SK-N-SH (cell line): ENCODE measurements around the gene LRIT2.

Source experiments
- CTCF ChIP-seq: fragments of 200-600 bp; sonication (generic); IDR thresholded peaks from 2 replicates; pipeline ENCODE4 v1.6.1; 2017; ENCODE audit warnings: antibody characterized with exemption, mild to moderate bottlenecking, moderate library complexity
- EZH2phosphoT487 ChIP-seq: fragments of 200-600 bp; sonication (generic); IDR thresholded peaks from 2 replicates; pipeline ENCODE4 v1.6.1; 2017; ENCODE audit warnings: low read depth, mixed run types, mild to moderate bottlenecking, antibody characterized with exemption, moderate library complexity, borderline replicate concordance
- FOXJ3 ChIP-seq: sonication (generic); formaldehyde crosslinking; IDR thresholded peaks from 2 replicates; pipeline ENCODE4 v1.5.1; 2020; ENCODE audit warnings: mild to moderate bottlenecking, missing genetic modification reagents
- GATA2 ChIP-seq: sonication (generic); formaldehyde crosslinking; IDR thresholded peaks from 2 replicates; pipeline ENCODE4 v1.5.0; 2020; ENCODE audit warnings: mild to moderate bottlenecking, missing genetic modification reagents
- IRF3 ChIP-seq: fragments of 150-350 bp; IDR thresholded peaks from 2 replicates; pipeline ENCODE4 v1.6.1; 2016; ENCODE audit warnings: mild to moderate bottlenecking, low read depth, low read length
- REST ChIP-seq: IDR thresholded peaks from 2 replicates; pipeline ENCODE4 v1.6.1; 2012; ENCODE audit warnings: mild to moderate bottlenecking, low read depth, low read length, moderate library complexity

GRCh38 chr10:84261236-84261915 lies 36.0 kb upstream of the LRIT2 start:
- no peak for TF ChIP-seq GATA2 (CRISPR knock-in tag)
- TF ChIP-seq IRF3, result no peak
- TF ChIP-seq FOXJ3 (CRISPR knock-in tag), result no peak
- no peak for TF ChIP-seq CTCF
- TF ChIP-seq REST, result no peak
- no peak for TF ChIP-seq EZH2phosphoT487
